ENCODE measurements around the gene MRPL48. TPM values are rescaled to one million over a fixed set of nuclear protein-coding genes. Genes with fewer than 3 reads are reported as not detected.

MRPL48 gene
- total RNA-seq, 1 donor from 2014 or later, result 26.5 TPM

GRCh38 chr11:73787051-73787642, 527 bp upstream of the MRPL48 start:
- H3K27ac ChIP-seq, result peak overlapping the region; percentile 87
- no peaks in the 10 kb centered on the region for H3K36me3 ChIP-seq
- no peak for DNase-seq
- intact Hi-C loops (cut with DNase I), result no loop called here
- TF ChIP-seq, protein P1, sequence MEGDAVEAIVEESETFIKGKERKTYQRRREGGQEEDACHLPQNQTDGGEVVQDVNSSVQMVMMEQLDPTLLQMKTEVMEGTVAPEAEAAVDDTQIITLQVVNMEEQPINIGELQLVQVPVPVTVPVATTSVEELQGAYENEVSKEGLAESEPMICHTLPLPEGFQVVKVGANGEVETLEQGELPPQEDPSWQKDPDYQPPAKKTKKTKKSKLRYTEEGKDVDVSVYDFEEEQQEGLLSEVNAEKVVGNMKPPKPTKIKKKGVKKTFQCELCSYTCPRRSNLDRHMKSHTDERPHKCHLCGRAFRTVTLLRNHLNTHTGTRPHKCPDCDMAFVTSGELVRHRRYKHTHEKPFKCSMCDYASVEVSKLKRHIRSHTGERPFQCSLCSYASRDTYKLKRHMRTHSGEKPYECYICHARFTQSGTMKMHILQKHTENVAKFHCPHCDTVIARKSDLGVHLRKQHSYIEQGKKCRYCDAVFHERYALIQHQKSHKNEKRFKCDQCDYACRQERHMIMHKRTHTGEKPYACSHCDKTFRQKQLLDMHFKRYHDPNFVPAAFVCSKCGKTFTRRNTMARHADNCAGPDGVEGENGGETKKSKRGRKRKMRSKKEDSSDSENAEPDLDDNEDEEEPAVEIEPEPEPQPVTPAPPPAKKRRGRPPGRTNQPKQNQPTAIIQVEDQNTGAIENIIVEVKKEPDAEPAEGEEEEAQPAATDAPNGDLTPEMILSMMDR (IDR thresholded peaks at IDR 0.05), result no peak
- H3K4me1 ChIP-seq, result peaks cover 18% of the 10 kb centered on the region
- no peaks in the 10 kb centered on the region for H3K9me3 ChIP-seq
- peak in 1 of 2 donors; percentile 2 for ATAC-seq
- H3K27me3 ChIP-seq (ENCODE audit: low read depth), result no peaks in the 10 kb centered on the region
- peak overlapping the region; percentile 79 for H3K4me3 ChIP-seq

DNA sequence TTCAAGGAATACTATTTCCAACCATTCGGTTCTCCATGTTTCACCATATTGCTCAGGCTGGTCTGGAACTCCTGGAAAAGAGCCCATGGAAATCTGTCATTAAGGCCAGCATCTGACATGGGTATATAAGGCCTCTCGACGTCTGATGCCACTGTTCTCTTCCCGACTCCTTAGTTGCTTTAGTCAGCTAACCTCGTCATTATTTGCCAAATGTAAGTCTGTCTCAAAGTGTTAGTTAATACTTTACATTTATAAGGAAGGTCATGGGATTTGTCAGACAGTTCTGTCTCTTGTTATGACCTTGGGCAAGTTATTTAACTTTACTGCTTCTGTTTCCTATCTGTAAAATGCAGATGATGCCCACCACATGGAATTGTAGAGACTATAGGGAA, 1.6 kb downstream of the MRPL48 start:
- ATAC-seq (no peak), DNase-seq (no peak)
- H3K4me3 ChIP-seq, result no peak overlapping the region
- no peaks in the 10 kb centered on the region for H3K27me3 ChIP-seq (ENCODE audit: low read depth)
- no peak overlapping the region for H3K27ac ChIP-seq
- no peaks in the 10 kb centered on the region for H3K9me3 ChIP-seq
- peaks cover 20% of the 10 kb centered on the region for H3K4me1 ChIP-seq
- intact Hi-C loops (cut with DNase I), result no loop called here
- TF ChIP-seq, protein P1 (IDR thresholded peaks at IDR 0.05), result no peak
- H3K36me3 ChIP-seq, result no peaks in the 10 kb centered on the region

GRCh38 chr11:73792584-73792983, 4.9 kb downstream of the MRPL48 start:
- peaks cover 15% of the 10 kb centered on the region for H3K4me1 ChIP-seq
- DNase-seq, result no peak
- intact Hi-C loops (cut with DNase I), result no loop called here
- TF ChIP-seq, protein P1 (IDR thresholded peaks at IDR 0.05), result no peak
- H3K9me3 ChIP-seq, result no peaks in the 10 kb centered on the region
- H3K27ac ChIP-seq, result no peak overlapping the region
- H3K36me3 ChIP-seq, result peaks cover 12% of the 10 kb centered on the region
- no peak for ATAC-seq
- H3K27me3 ChIP-seq (ENCODE audit: low read depth), result no peaks in the 10 kb centered on the region
- H3K4me3 ChIP-seq, result no peak overlapping the region

GRCh38 chr11:73795925-73796632, 8.4 kb downstream of the MRPL48 start:
- H3K36me3 ChIP-seq, result peaks cover 15% of the 10 kb centered on the region
- ATAC-seq, result peak; percentile 19 to 33
- intact Hi-C loops (cut with DNase I), result no loop called here

GRCh38 chr11:73797457-73797856, 9.8 kb downstream of the MRPL48 start:
- no peaks in the 10 kb centered on the region for H3K4me1 ChIP-seq
- no peaks in the 10 kb centered on the region for H3K9me3 ChIP-seq
- ATAC-seq (no peak), DNase-seq (no peak)
- no peak overlapping the region for H3K27ac ChIP-seq
- intact Hi-C loops (cut with DNase I), result no loop called here
- no peaks in the 10 kb centered on the region for H3K27me3 ChIP-seq (ENCODE audit: low read depth)
- no peak overlapping the region for H3K4me3 ChIP-seq
- peaks cover 15% of the 10 kb centered on the region for H3K36me3 ChIP-seq
- TF ChIP-seq, protein P1 (IDR thresholded peaks at IDR 0.05), result no peak

More at GRCh38 chr11:73795925-73796632, 8.4 kb downstream of the MRPL48 start:
- H3K9me3 ChIP-seq, result no peaks in the 10 kb centered on the region
- no peak for DNase-seq
- H3K27me3 ChIP-seq (ENCODE audit: low read depth), result no peaks in the 10 kb centered on the region
- no peak overlapping the region for H3K27ac ChIP-seq
- H3K4me3 ChIP-seq, result no peak overlapping the region
- H3K4me1 ChIP-seq, result peaks cover 4% of the 10 kb centered on the region
- TF ChIP-seq, protein P1 (IDR thresholded peaks at IDR 0.05), result no peak

All from lower lobe of right lung (tissue), 2 donors.